IPS-NIHi11 (cell line): ENCODE data around the gene PITPNC1.
"Not testable (repeated sequence)": the region's sequence is repeated elsewhere in the genome, so short reads cannot be mapped to it uniquely, and the experiment has no call there.

ENCODE experiments used
- DNase-seq: peaks from one replicate; pipeline ENCODE4 v3.0.0; 2012; ENCODE audit warnings: mixed read lengths, low spot score

Gene PITPNC1

GRCh38 chr17:67489273-67489672 is 112.2 kb downstream of the PITPNC1 start:
- DNase-seq: no peak

- DNase-seq: peak; percentile 43
Observed at GRCh38 chr17:67490471-67490870, 113.4 kb downstream of the PITPNC1 start.

- peak; percentile 41 for DNase-seq
Observed at GRCh38 chr17:67491009-67491680, 114.1 kb downstream of the PITPNC1 start.

- DNase-seq: no peak
Observed at GRCh38 chr17:67491681-67492024, 114.6 kb downstream of the PITPNC1 start.

GRCh38 chr17:67492251-67492740 is 115.2 kb downstream of the PITPNC1 start:
- DNase-seq: no peak

GRCh38 chr17:67492824-67493517 is 115.9 kb downstream of the PITPNC1 start:
- DNase-seq: no peak

GRCh38 chr17:67493812-67494211 is 116.7 kb downstream of the PITPNC1 start:
- DNase-seq: no peak

GRCh38 chr17:67495534-67495933 is 118.5 kb downstream of the PITPNC1 start:
- DNase-seq: not testable (repeated sequence)

GRCh38 chr17:67496286-67496685 is 119.2 kb downstream of the PITPNC1 start:
- DNase-seq: no peak

- DNase-seq: no peak
Observed at GRCh38 chr17:67499685-67500084, 122.6 kb downstream of the PITPNC1 start.

GRCh38 chr17:67500261-67500660 is 123.2 kb downstream of the PITPNC1 start:
- no peak for DNase-seq

GRCh38 chr17:67500677-67501300 is 123.7 kb downstream of the PITPNC1 start:
- DNase-seq: no peak

- no peak for DNase-seq
Observed at GRCh38 chr17:67502151-67502550, 125.1 kb downstream of the PITPNC1 start.

- DNase-seq: no peak
Observed at GRCh38 chr17:67503184-67503583, 126.1 kb downstream of the PITPNC1 start.

- DNase-seq: no peak
Observed at GRCh38 chr17:67503739-67504138, 126.7 kb downstream of the PITPNC1 start.

GRCh38 chr17:67504182-67504581 is 127.1 kb downstream of the PITPNC1 start:
- DNase-seq: no peak

GRCh38 chr17:67506966-67507365 is 129.9 kb downstream of the PITPNC1 start:
- no peak for DNase-seq

- DNase-seq: no peak
Observed at GRCh38 chr17:67509390-67510287, 132.6 kb downstream of the PITPNC1 start.

GRCh38 chr17:67511012-67511411 is 133.9 kb downstream of the PITPNC1 start:
- DNase-seq: no peak

- no peak for DNase-seq
Observed at GRCh38 chr17:67511804-67512203, 134.7 kb downstream of the PITPNC1 start.

GRCh38 chr17:67514998-67515397 is 137.9 kb downstream of the PITPNC1 start:
- DNase-seq: no peak

- DNase-seq: no peak
Observed at GRCh38 chr17:67515490-67516083, 138.5 kb downstream of the PITPNC1 start.
